Measurements from ENCODE around the gene YWHAB. TPM values are rescaled to one million over a fixed set of nuclear protein-coding genes. Genes with fewer than 3 reads are reported as not detected.

The YWHAB gene
- polyA plus RNA-seq, 1 of the 3 experiments (the other 2 are of a cell fraction): 84.3 TPM

- WGBS (ENCODE audit: low lambda C conversion rate): 75% methylated on average over 7 of the region's 7 CpGs
- no peak for DNase-seq
- H3F3A ChIP-seq (replicated peaks; ENCODE audit: insufficient read depth): peaks cover 4% of the 10 kb centered on the region
- H3K9me2 ChIP-seq: no peaks in the 10 kb centered on the region
- no peak for TF ChIP-seq REST (IDR thresholded peaks at IDR 0.05; ENCODE audit: low read depth, low read length)
- no peak for TF ChIP-seq MEF2A (IDR thresholded peaks at IDR 0.05; ENCODE audit: borderline replicate concordance, low read depth)
- TF ChIP-seq FOXJ3 (CRISPR knock-in tag; IDR thresholded peaks at IDR 0.05): no peak
- no peak for TF ChIP-seq GATA2 (CRISPR knock-in tag; IDR thresholded peaks at IDR 0.05)
- no peak for TF ChIP-seq RXRA (IDR thresholded peaks at IDR 0.05; ENCODE audit: borderline replicate concordance, low read depth)
- TF ChIP-seq GABPA (IDR thresholded peaks at IDR 0.05; ENCODE audit: low read depth): no peak
- TF ChIP-seq FOXM1 (IDR thresholded peaks at IDR 0.05; ENCODE audit: low read depth): no peak
- no peak for TF ChIP-seq FOSL2 (IDR thresholded peaks at IDR 0.05; ENCODE audit: borderline replicate concordance, low read depth)
- TF ChIP-seq YY1 (IDR thresholded peaks at IDR 0.05; ENCODE audit: low read depth): no peak
- no peak for TF ChIP-seq TCF12 (IDR thresholded peaks at IDR 0.05)
- TF ChIP-seq JUND (IDR thresholded peaks at IDR 0.05): no peak
- no peak for TF ChIP-seq EP300 (IDR thresholded peaks at IDR 0.05; ENCODE audit: borderline replicate concordance in 1 of 2, low read depth in 1 of 2, low read length in 1 of 2)
- TF ChIP-seq TEAD4 (IDR thresholded peaks at IDR 0.05; ENCODE audit: borderline replicate concordance, insufficient read depth): no peak
- no peak for TF ChIP-seq NFIC (IDR thresholded peaks at IDR 0.05; ENCODE audit: borderline replicate concordance)
- TF ChIP-seq NRF1 (IDR thresholded peaks at IDR 0.05; ENCODE audit: low read depth, low read length): no peak
- TF ChIP-seq MAX (IDR thresholded peaks at IDR 0.05; ENCODE audit: low read depth): no peak
- no peak for TF ChIP-seq SIN3A (IDR thresholded peaks at IDR 0.05; ENCODE audit: borderline replicate concordance, low read depth, low read length)
- no peak for TF ChIP-seq TAF1 (IDR thresholded peaks at IDR 0.05; ENCODE audit: borderline replicate concordance, low read depth, low read length)
- no peak for TF ChIP-seq ZBTB33 (IDR thresholded peaks at IDR 0.05; ENCODE audit: borderline replicate concordance, low read depth)
- H3K27ac ChIP-seq (ENCODE audit: low read depth in 2 of 2, low read length in 1 of 2): no peak overlapping the region
- H3K4me1 ChIP-seq (ENCODE audit: control insufficient read depth in 1 of 2, insufficient read depth in 2 of 2, low read depth in 1 of 2, low read length in 1 of 2): peaks cover 14% of the 10 kb centered on the region in 2 experiments; a peak in 3 of 4 replicates
- H3K36me3 ChIP-seq (replicated peaks in 1 of 2; ENCODE audit: control insufficient read depth in 1 of 2, insufficient read depth in 2 of 2, low read length in 1 of 2): peaks cover 7 to 9% of the 10 kb centered on the region in 2 experiments
- no peak overlapping the region for H3K4me2 ChIP-seq
- ChIA-PET POLR2A (no interaction called here), CTCF (interaction anchor here (1.2 kb wide), 1 partner anchor 199 kb away, joined by 3 read pairs; no protein-coding TSS in a partner anchor)
- H3K27me3 ChIP-seq (ENCODE audit: insufficient read depth): no peaks in the 10 kb centered on the region
- no peak overlapping the region for H3K9ac ChIP-seq
- H2AFZ ChIP-seq (ENCODE audit: low read depth): no peak overlapping the region
- H3K4me3 ChIP-seq (ENCODE audit: low read depth in 2 of 2, low read length in 1 of 2): no peak overlapping the region
- peaks cover 24% of the 10 kb centered on the region for H4K20me1 ChIP-seq (ENCODE audit: insufficient read depth)
- no peaks in the 10 kb centered on the region for H3K9me3 ChIP-seq
- H3K79me2 ChIP-seq (ENCODE audit: insufficient read depth): peaks cover 29% of the 10 kb centered on the region
Measured at GRCh38 chr20:44883214-44883902, 2.1 kb upstream of the YWHAB start.

Measured in SK-N-SH (cell line).